Left cardiac atrium (tissue), 4 donors: ENCODE data around the gene PCDH1. TPM values are rescaled to one million over a fixed set of nuclear protein-coding genes. Genes with fewer than 3 reads are reported as not detected.
A peak's percentile ranks its signal among the peaks of the same experiment; 100 is the strongest.
"Not testable (repeated sequence)": the region's sequence is repeated elsewhere in the genome, so short reads cannot be mapped to it uniquely, and the experiment has no call there.

Source experiments
- ATAC-seq, 2 donors: fragments of 200-7000 bp; cut with Tn5 transposase; one replicate each; pipeline ENCODE4 v1.9.1; 2020; ENCODE audit warnings: mild to moderate bottlenecking in 2 of 2, moderate library complexity in 2 of 2
- DNase-seq: peaks from one replicate; pipeline ENCODE4 v3.0.0-alpha.2; 2020
- intact Hi-C, 2 donors: fragments of 100-400 bp; cut with DNase I; formaldehyde crosslinking; loops; one replicate each; pipeline versions ENCODE4 v1.14.1 to v1.15.1; 2022 to 2023
- total RNA-seq, 2 donors: library from RNA; stranded (reverse); fragmentation: NEBNext Ultra II Directional; extraction: Animal tissue kit (Norgen Biotek cat#: 25700); gene quantifications; one replicate each; pipeline ENCODE4 v1.2.1, GENCODE V29; 2021
- donor health status: DM: no; HTN: yes; CAD: no.
- donor health status: DM: no; HTN: yes; CAD: no; lungs with severe emphysema.
- donor health status: DM: yes; HTN: yes; CAD: no.
- donor health status: Dilated cardiomyopathy.

PCDH1 gene
- total RNA-seq, 2 donors from 2014 or later = 20.7 to 36.0 TPM

- intact Hi-C loops = no loop called here
- DNase-seq (no peak), ATAC-seq (no peak)
Observed at GRCh38 chr5:141903261-141903660, 25.1 kb upstream of the PCDH1 start.

GRCh38 chr5:141902015-141902814 is 24.0 kb upstream of the PCDH1 start:
- intact Hi-C loops = no loop called here
- peak in 1 of 2 donors; percentile 70 for ATAC-seq
- DNase-seq = no peak

GRCh38 chr5:141898448-141899049 is 20.3 kb upstream of the PCDH1 start:
- no peak for DNase-seq
- intact Hi-C loops = no loop called here
- no peak for ATAC-seq

- DNase-seq (no peak), ATAC-seq (no peak)
- intact Hi-C loops = no loop called here
Observed at GRCh38 chr5:141897425-141897824, 19.2 kb upstream of the PCDH1 start.

- ATAC-seq, DNase-seq, intact Hi-C loops: not testable (repeated sequence)
Observed at GRCh38 chr5:141890429-141890828, 12.2 kb upstream of the PCDH1 start.

GRCh38 chr5:141889282-141889871 is 11.2 kb upstream of the PCDH1 start:
- DNase-seq (no peak), ATAC-seq (no peak)
- intact Hi-C loops = loop anchor here in 1 of 2 donors (10.0 kb wide), 1 partner anchor 65 kb away; the partner anchor contains the start of gene PCDH12

GRCh38 chr5:141883892-141884318 is 5.7 kb upstream of the PCDH1 start:
- no peak for DNase-seq
- intact Hi-C loops = loop anchor here in 1 of 2 donors (5.0 to 10.0 kb wide), 2 partner anchors 71 to 197 kb away; partner anchors contain the start of gene PCDH12
- ATAC-seq = no peak

GRCh38 chr5:141883184-141883891 is 5.1 kb upstream of the PCDH1 start:
- intact Hi-C loops = loop anchor here in 1 of 2 donors (5.0 to 10.0 kb wide), 2 partner anchors 71 to 196 kb away; partner anchors contain the start of gene PCDH12
- peak; percentile 62 for DNase-seq
- ATAC-seq = peak in 1 of 2 donors; percentile 8

- intact Hi-C loops = loop anchor here in 1 of 2 donors (5.0 to 10.0 kb wide), 2 partner anchors 72 to 195 kb away; partner anchors contain the start of gene PCDH12
- no peak for ATAC-seq
- no peak for DNase-seq
Observed at GRCh38 chr5:141882594-141883183, 4.5 kb upstream of the PCDH1 start.

- no peak for DNase-seq
- intact Hi-C loops = loop anchor here in 1 of 2 donors (5.0 to 10.0 kb wide), 2 partner anchors 73 to 195 kb away; partner anchors contain the start of gene PCDH12
- no peak for ATAC-seq
Observed at GRCh38 chr5:141881886-141882285, 3.7 kb upstream of the PCDH1 start.

GRCh38 chr5:141880961-141881801 is 3.0 kb upstream of the PCDH1 start:
- DNase-seq = no peak
- intact Hi-C loops = loop anchor here in 1 of 2 donors (5.0 to 10.0 kb wide), 2 partner anchors 74 to 194 kb away; partner anchors contain the start of gene PCDH12
- no peak for ATAC-seq

- no peak for DNase-seq
- intact Hi-C loops = loop anchor here (1.0 to 10.0 kb wide), 6 partner anchors 68 to 193 kb away; partner anchors contain the start of gene PCDH12 (in 2 of the 2)
- ATAC-seq = no peak
Observed at GRCh38 chr5:141879941-141880738, 1.9 kb upstream of the PCDH1 start.

GRCh38 chr5:141879426-141879759 is 1.2 kb upstream of the PCDH1 start:
- intact Hi-C loops = loop anchor here (1.0 to 5.0 kb wide), 4 partner anchors 67 to 177 kb away; partner anchors contain the start of gene PCDH12 (in 1 of the 2)
- ATAC-seq = no peak
- no peak for DNase-seq

- peak; percentile 91 for DNase-seq
- intact Hi-C loops = loop anchor here (1.0 to 5.0 kb wide), 4 partner anchors 67 to 177 kb away; partner anchors contain the start of gene PCDH12 (in 1 of the 2)
- peak; percentile 87 to 88 for ATAC-seq
Observed at GRCh38 chr5:141878711-141879425, 658 bp upstream of the PCDH1 start.

GRCh38 chr5:141877356-141878185 is 639 bp downstream of the PCDH1 start:
- ATAC-seq = no peak
- DNase-seq = no peak
- intact Hi-C loops = loop anchor here (5.0 kb wide), 3 partner anchors 65 to 175 kb away; partner anchors contain the start of gene PCDH12 (in 1 of the 2)
